Panc1 (cell line): ENCODE results near the gene MSRB3.

Experiments
- CTCF ChIP-seq: fragments of 450-650 bp; IDR thresholded peaks from 2 replicates; pipeline ENCODE4 v1.5.1; 2017; ENCODE audit warnings: mild to moderate bottlenecking
- POLR2AphosphoS5 ChIP-seq: IDR thresholded peaks from 2 replicates; pipeline ENCODE4 v1.6.1; 2012; ENCODE audit warnings: mild to moderate bottlenecking, low read depth, low read length, moderate library complexity

- TF ChIP-seq CTCF (no peak), POLR2AphosphoS5 (no peak)
Observed at GRCh38 chr12:65415826-65416225, 137.3 kb downstream of the MSRB3 start.
